ENCODE results near the gene OR56A3.
"Not testable (repeated sequence)": the region's sequence is repeated elsewhere in the genome, so short reads cannot be mapped to it uniquely, and the experiment has no call there.

Gene OR56A3

GRCh38 chr11:5937868-5938602 is 4.0 kb upstream of the OR56A3 start:
- DNase-seq (ENCODE audit: extremely low read depth, low read depth), result no peak
- TF ChIP-seq, protein P1, sequence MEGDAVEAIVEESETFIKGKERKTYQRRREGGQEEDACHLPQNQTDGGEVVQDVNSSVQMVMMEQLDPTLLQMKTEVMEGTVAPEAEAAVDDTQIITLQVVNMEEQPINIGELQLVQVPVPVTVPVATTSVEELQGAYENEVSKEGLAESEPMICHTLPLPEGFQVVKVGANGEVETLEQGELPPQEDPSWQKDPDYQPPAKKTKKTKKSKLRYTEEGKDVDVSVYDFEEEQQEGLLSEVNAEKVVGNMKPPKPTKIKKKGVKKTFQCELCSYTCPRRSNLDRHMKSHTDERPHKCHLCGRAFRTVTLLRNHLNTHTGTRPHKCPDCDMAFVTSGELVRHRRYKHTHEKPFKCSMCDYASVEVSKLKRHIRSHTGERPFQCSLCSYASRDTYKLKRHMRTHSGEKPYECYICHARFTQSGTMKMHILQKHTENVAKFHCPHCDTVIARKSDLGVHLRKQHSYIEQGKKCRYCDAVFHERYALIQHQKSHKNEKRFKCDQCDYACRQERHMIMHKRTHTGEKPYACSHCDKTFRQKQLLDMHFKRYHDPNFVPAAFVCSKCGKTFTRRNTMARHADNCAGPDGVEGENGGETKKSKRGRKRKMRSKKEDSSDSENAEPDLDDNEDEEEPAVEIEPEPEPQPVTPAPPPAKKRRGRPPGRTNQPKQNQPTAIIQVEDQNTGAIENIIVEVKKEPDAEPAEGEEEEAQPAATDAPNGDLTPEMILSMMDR (IDR thresholded peaks at IDR 0.05; ENCODE audit: low read depth, low read length), result no peak

DNA sequence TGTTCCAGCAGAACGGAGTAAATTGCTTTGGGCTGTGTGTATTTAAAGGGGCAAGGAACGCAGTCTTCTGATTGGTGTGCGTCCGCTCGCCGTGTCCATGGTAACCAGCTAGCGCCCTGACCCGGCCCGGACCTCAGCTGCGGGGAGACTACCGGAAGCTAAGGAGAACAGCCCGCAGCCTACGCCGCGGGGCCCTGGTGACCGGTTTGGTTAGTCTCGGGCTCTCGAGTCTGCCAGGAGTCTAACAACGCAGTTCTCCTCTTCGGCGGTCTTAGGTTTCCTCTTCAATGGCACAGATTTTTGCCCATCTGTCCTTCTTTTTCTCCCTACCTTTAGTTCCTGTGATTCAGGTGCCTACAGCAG is 3.5 kb upstream of the OR56A3 start:
- TF ChIP-seq, protein P1 (IDR thresholded peaks at IDR 0.05; ENCODE audit: low read depth, low read length), result no peak
- no peak for DNase-seq (ENCODE audit: extremely low read depth, low read depth)

DNA sequence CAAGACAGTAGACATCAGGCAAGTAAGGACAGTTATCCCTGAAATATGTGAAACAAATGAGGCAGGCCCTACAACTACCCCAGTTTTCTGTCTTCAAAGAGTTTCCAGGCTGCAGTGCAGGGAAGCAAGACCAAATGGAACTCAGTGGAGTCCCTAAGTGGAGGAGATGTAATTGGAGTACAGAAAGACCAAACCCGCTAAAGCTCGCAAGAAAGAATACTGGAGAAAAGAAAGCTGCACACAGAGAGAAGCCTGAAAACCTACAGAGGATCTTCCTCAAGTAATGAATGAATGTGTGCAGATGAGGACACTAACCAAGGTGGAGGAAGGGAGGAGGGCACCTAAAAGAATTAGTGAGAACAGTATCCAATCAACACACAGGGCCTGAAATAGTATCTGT is 1.3 kb upstream of the OR56A3 start:
- TF ChIP-seq, protein P1 (IDR thresholded peaks at IDR 0.05; ENCODE audit: low read depth, low read length), result no peak
- no peak for DNase-seq (ENCODE audit: extremely low read depth, low read depth)

GRCh38 chr11:5955586-5955985 is 13.5 kb downstream of the OR56A3 start:
- DNase-seq (ENCODE audit: extremely low read depth, low read depth), result no peak
- TF ChIP-seq, protein P1 (IDR thresholded peaks at IDR 0.05; ENCODE audit: low read depth, low read length), result no peak

- not testable (repeated sequence) for DNase-seq (ENCODE audit: extremely low read depth, low read depth)
Observed at GRCh38 chr11:5960704-5961320, 18.8 kb downstream of the OR56A3 start.

GRCh38 chr11:5966958-5967357 is 24.9 kb downstream of the OR56A3 start:
- DNase-seq (ENCODE audit: extremely low read depth, low read depth), result no peak
- TF ChIP-seq, protein P1 (IDR thresholded peaks at IDR 0.05; ENCODE audit: low read depth, low read length), result no peak

DNA sequence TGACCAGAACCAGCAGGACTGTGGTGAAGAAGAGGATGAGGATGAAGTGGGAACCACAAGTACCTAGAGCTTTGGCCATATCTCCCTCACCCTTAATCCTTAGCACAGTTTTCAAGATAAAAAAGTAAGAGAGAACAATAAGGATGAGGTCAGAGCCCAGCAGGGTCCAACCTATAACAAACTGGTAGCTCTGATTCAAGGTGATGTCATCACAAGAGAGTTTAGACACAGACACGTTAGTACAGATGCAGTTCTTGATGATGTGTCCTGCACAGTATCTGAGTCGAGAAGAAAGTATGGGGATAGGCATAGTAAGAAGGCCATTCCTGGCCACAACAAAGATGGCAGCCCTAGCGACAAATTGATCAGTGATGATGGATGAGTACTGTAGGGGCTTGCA is 25.7 kb downstream of the OR56A3 start:
- TF ChIP-seq, protein P1 (IDR thresholded peaks at IDR 0.05; ENCODE audit: low read depth, low read length), result no peak

DNA sequence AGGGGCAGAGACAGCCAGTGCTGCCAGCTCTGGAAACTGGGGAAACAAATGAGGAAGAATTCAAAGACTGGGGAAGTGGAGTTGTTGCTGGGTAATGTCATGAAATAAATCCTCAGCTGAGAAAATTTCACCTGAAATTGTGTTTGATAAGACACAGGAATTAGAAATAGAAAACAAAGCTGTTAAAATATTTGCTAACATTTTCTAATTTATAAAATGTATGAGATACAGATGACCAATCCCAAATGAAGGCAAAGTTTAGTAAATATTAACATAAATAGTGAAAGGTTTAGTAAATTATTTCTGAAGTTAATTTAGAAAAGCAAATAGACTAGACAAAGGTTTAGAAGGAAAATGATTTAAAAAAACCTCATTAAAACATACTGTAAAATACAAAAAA is 26.3 kb downstream of the OR56A3 start, which contains the start of gene OR56A5:
Gene OR56A5 (minus strand): TSS at position 101 of the 400 bp plus-strand sequence. CDS start 0 bp downstream, at position 101.
- TF ChIP-seq, protein P1 (IDR thresholded peaks at IDR 0.05; ENCODE audit: low read depth, low read length), result no peak
- DNase-seq (ENCODE audit: extremely low read depth, low read depth), result no peak

More for the DNA sequence above, 25.7 kb downstream of the OR56A3 start:
- no peak for DNase-seq (ENCODE audit: extremely low read depth, low read depth)
